MCF 10A (cell line): ENCODE results near the gene IL36A. TPM values are rescaled to one million over a fixed set of nuclear protein-coding genes. Genes with fewer than 3 reads are reported as not detected.

Experiments used
- BruUV-seq: library from RNA; stranded (reverse); fragments of 400-500 nt; replicated peaks from 2 replicates; lab custom pipeline; 2021; lab: Mats Ljungman, UMichigan
- CTCF ChIA-PET: fragments of 300-600 bp; sonication (Branson Sonifier 250); formaldehyde crosslinking; extraction: SDS; loops from one replicate; lab custom pipeline; 2021; ENCODE audit warnings: antibody characterized with exemption, inconsistent platforms; lab: Yijun Ruan, JAX
- POLR2A ChIA-PET: fragments of 300-600, 350-650 bp; sonication (Branson Sonifier 250); formaldehyde crosslinking; extraction: SDS; loops from one replicate; lab custom pipeline; 2020; ENCODE audit warnings: antibody characterized with exemption, inconsistent platforms; lab: Yijun Ruan, JAX
- DNase-seq: peaks from one replicate; pipeline ENCODE4 v3.0.0-alpha.2; 2018; ENCODE audit not compliant: unreplicated experiment
- H3K27ac Mint-ChIP-seq: one replicate; pipeline ENCODE4 v1.8.0; 2022; ENCODE audit warnings: mild to moderate bottlenecking, low read depth, mixed read lengths; ENCODE audit not compliant: unreplicated experiment
- H3K27me3 Mint-ChIP-seq: one replicate; pipeline ENCODE4 v1.8.0; 2022; ENCODE audit warnings: mixed read lengths; ENCODE audit not compliant: insufficient read depth, unreplicated experiment
- H3K36me3 Mint-ChIP-seq: one replicate; pipeline ENCODE4 v1.8.0; 2022; ENCODE audit warnings: mild to moderate bottlenecking, moderate library complexity, mixed read lengths; ENCODE audit not compliant: insufficient read depth, unreplicated experiment
- H3K4me1 Mint-ChIP-seq: one replicate; pipeline ENCODE4 v1.8.0; 2022; ENCODE audit warnings: mixed read lengths; ENCODE audit not compliant: insufficient read depth, unreplicated experiment
- H3K4me3 Mint-ChIP-seq: one replicate; pipeline ENCODE4 v1.8.0; 2022; ENCODE audit warnings: mild to moderate bottlenecking, moderate library complexity, mixed read lengths; ENCODE audit not compliant: unreplicated experiment
- H3K9me3 Mint-ChIP-seq: one replicate; pipeline ENCODE4 v1.8.0; 2022; ENCODE audit warnings: mixed read lengths; ENCODE audit not compliant: unreplicated experiment
- intact Hi-C: fragments of 100-400 bp; cut with micrococcal nuclease; formaldehyde crosslinking; loops from 2 replicates; pipeline ENCODE4 v1.14.1; 2022
- total RNA-seq: library from RNA; stranded (reverse); gene quantifications from 2 replicates; pipeline ENCODE4 v1.2.3, GENCODE V29; 2022
- TF ChIP-seq, protein P1 (sequence below): fragments of 200-600 bp; IDR thresholded peaks from one replicate; pipeline ENCODE4 v1.8.0; 2022; ENCODE audit warnings: antibody characterized with exemption, mild to moderate bottlenecking; ENCODE audit not compliant: unreplicated experiment

The IL36A gene
- total RNA-seq, 1 experiment from 2014 or later = not detected

DNA sequence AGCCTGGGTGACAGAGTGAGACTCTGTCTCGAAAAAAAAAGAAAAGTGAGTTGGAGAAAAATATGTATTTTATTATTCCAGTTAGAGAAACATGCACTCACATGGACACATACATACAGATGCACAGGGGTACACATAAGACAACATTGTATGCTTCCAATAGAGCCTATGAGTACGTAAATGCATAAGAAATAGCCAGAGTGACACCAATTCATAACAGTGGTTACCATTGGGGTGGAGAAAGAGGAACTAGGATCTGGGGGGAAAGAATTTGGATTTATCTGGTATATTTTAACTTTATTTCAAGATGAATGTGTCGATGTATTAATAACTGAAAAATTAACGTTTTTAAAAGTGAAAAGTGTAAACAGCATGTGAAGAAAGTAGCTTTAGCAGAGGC, 16.1 kb downstream of the IL36A start:
- H3K36me3 Mint-ChIP-seq = no peaks in the 10 kb centered on the region
- no peaks in the 10 kb centered on the region for H3K4me1 Mint-ChIP-seq
- POLR2A ChIA-PET = no interaction called here
- peaks cover 17% of the 10 kb centered on the region for H3K9me3 Mint-ChIP-seq
- TF ChIP-seq, protein P1, sequence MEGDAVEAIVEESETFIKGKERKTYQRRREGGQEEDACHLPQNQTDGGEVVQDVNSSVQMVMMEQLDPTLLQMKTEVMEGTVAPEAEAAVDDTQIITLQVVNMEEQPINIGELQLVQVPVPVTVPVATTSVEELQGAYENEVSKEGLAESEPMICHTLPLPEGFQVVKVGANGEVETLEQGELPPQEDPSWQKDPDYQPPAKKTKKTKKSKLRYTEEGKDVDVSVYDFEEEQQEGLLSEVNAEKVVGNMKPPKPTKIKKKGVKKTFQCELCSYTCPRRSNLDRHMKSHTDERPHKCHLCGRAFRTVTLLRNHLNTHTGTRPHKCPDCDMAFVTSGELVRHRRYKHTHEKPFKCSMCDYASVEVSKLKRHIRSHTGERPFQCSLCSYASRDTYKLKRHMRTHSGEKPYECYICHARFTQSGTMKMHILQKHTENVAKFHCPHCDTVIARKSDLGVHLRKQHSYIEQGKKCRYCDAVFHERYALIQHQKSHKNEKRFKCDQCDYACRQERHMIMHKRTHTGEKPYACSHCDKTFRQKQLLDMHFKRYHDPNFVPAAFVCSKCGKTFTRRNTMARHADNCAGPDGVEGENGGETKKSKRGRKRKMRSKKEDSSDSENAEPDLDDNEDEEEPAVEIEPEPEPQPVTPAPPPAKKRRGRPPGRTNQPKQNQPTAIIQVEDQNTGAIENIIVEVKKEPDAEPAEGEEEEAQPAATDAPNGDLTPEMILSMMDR = no peak
- BruUV-seq = no TSS peak
- no peak overlapping the region for H3K27ac Mint-ChIP-seq
- CTCF ChIA-PET = no interaction called here
- peaks cover 86% of the 10 kb centered on the region for H3K27me3 Mint-ChIP-seq
- no peak overlapping the region for H3K4me3 Mint-ChIP-seq
- DNase-seq = no peak
- intact Hi-C loops = no loop called here

GRCh38 chr2:113024764-113025163, 19.5 kb downstream of the IL36A start:
- peaks cover 89% of the 10 kb centered on the region for H3K27me3 Mint-ChIP-seq
- TF ChIP-seq, protein P1 = no peak
- intact Hi-C loops = no loop called here
- POLR2A ChIA-PET = no interaction called here
- no peaks in the 10 kb centered on the region for H3K36me3 Mint-ChIP-seq
- no peak overlapping the region for H3K4me3 Mint-ChIP-seq
- BruUV-seq = no TSS peak
- DNase-seq = no peak
- no peaks in the 10 kb centered on the region for H3K4me1 Mint-ChIP-seq
- H3K27ac Mint-ChIP-seq = no peak overlapping the region
- H3K9me3 Mint-ChIP-seq = no peaks in the 10 kb centered on the region
- CTCF ChIA-PET = interaction anchor here (0.9 kb wide), 1 partner anchor 50 kb away, joined by 3 read pairs; no protein-coding TSS in a partner anchor

DNA sequence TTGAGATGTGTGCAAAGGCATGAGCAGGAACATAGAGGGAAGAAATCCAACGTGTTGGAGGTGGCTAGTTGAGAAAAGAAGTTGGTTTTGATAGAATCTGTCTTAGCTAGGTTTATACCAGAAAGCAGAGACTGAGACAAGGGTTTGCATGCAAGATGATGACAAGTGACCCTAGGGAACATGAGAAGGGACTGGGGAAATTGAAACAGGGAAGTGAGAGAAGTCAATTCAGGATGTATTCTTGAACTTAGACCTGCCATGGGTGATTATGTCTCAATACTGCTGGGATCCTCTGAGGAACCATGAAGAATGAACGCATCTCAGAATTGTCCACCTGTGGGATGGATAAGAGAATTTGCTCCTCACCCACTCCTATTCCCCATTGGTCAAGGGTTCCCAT, 20.5 kb downstream of the IL36A start:
- Mint-ChIP-seq H3K9me3 (no peaks in the 10 kb centered on the region), H3K4me1 (no peaks in the 10 kb centered on the region), H3K4me3 (no peak overlapping the region), H3K27ac (no peak overlapping the region), H3K27me3 (peaks cover 99% of the 10 kb centered on the region), H3K36me3 (no peaks in the 10 kb centered on the region)
- BruUV-seq = no TSS peak
- intact Hi-C loops = no loop called here
- ChIA-PET POLR2A (no interaction called here), CTCF (no interaction called here)
- TF ChIP-seq, protein P1 = no peak
- no peak for DNase-seq

DNA sequence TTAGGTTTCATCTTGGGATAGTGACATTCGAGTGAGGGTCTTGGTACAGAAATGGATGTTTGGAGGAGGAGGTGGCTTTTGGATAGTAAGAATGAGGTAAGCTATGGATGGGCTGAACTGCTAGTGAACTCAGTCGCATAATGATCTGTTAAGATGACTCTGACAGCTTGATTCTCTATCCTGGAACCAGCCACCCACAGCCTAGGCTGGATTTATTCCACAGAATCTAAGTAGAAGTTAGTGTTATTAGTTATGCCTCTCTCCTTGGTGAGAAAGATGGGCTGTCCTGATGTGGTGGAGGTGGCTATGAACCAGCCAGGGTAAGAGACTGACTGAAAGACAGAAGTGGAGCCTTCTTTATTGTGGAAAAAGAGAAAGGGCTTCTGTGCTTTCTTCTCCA, 22.4 kb downstream of the IL36A start:
- Mint-ChIP-seq H3K27ac (no peak overlapping the region), H3K9me3 (no peaks in the 10 kb centered on the region), H3K27me3 (peaks cover 99% of the 10 kb centered on the region), H3K36me3 (no peaks in the 10 kb centered on the region), H3K4me1 (no peaks in the 10 kb centered on the region), H3K4me3 (no peak overlapping the region)
- CTCF ChIA-PET = interaction anchor here (1.4 kb wide), 1 partner anchor 68 kb away, joined by 5 read pairs; no protein-coding TSS in a partner anchor
- POLR2A ChIA-PET = no interaction called here
- no peak for DNase-seq
- intact Hi-C loops = no loop called here
- TF ChIP-seq, protein P1 = no peak
- no TSS peak for BruUV-seq
